Measurements from ENCODE around the gene TBL1X. TPM values are rescaled to one million over a fixed set of nuclear protein-coding genes. Genes with fewer than 3 reads are reported as not detected.

Gene TBL1X
- total RNA-seq, 6 experiments from 2014 or later, result 18.0 to 40.7 (median 20.8) TPM

DNA sequence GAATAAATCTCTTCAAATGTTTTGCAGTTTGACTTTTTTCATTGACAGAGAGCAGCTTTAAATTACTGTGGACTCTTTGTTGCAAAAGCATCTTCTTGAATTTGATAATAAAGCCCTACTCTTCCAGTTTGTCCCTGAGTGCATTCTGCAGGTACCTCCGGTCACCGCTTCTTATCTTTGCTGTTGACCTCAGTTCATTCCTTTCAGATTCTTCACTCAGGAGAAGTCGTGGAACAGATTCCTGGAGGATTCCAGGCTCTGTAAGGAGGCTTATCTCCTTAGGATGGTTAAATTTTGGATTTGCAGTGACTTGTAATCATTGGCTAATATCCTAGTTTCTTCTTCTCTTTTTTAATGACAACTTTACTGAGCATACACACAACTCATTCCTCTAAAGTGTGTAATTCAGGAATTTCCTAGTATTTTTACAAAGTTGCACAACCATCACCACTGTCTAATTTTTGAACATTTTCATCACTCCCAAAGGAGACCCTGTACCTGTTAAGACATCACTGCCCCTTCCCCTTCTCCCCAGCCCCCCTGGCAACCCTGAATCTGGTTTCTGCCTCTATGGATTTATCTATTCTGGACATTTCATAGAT is 22.0 kb downstream of the TBL1X start:
- ATAC-seq (no peak), DNase-seq (no peak)
- no peak for TF ChIP-seq POLR2A (IDR thresholded peaks at IDR 0.05)
- TF ChIP-seq, protein P1, sequence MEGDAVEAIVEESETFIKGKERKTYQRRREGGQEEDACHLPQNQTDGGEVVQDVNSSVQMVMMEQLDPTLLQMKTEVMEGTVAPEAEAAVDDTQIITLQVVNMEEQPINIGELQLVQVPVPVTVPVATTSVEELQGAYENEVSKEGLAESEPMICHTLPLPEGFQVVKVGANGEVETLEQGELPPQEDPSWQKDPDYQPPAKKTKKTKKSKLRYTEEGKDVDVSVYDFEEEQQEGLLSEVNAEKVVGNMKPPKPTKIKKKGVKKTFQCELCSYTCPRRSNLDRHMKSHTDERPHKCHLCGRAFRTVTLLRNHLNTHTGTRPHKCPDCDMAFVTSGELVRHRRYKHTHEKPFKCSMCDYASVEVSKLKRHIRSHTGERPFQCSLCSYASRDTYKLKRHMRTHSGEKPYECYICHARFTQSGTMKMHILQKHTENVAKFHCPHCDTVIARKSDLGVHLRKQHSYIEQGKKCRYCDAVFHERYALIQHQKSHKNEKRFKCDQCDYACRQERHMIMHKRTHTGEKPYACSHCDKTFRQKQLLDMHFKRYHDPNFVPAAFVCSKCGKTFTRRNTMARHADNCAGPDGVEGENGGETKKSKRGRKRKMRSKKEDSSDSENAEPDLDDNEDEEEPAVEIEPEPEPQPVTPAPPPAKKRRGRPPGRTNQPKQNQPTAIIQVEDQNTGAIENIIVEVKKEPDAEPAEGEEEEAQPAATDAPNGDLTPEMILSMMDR (IDR thresholded peaks at IDR 0.05), result no peak
- no peaks in the 10 kb centered on the region for H3K9me3 ChIP-seq
- no peak overlapping the region for H3K4me3 ChIP-seq
- intact Hi-C loops (cut with DNase I), result no loop called here
- peaks cover 0 to under 1% (median 0%) of the 10 kb centered on the region in 4 donors for H3K4me1 ChIP-seq
- 69% methylated on average over 3 of the region's 3 CpGs for WGBS (ENCODE audit: insufficient coverage, low coverage, low lambda C conversion rate, missing lambda C conversion rate)
- H3K27me3 ChIP-seq, result no peaks in the 10 kb centered on the region
- H3K36me3 ChIP-seq, result no peaks in the 10 kb centered on the region
- H3K27ac ChIP-seq, result no peak overlapping the region

DNA sequence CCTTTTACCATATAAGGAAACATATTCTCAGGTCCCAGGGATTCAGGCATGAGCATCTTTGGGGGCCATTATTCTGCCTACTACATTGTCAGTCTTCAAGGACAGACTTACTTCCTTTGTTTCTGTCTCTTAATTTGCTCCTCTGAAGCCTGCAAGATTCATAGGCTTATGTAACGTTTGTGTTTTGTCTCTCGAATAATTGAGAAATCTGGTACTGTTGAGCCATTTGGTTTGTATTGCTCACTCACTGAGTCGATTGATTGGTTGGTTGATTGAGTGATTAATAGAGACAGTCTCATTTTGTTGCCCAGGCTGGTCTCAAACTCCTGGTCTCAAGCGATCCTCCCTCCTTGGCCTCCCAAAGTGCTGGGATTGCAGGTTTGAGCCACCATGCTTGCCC is 23.7 kb downstream of the TBL1X start:
- Histone ChIP-seq H3K27me3 (no peaks in the 10 kb centered on the region), H3K9me3 (no peaks in the 10 kb centered on the region), H3K27ac (no peak overlapping the region), H3K4me3 (no peak overlapping the region), H3K4me1 (no peaks in the 10 kb centered on the region), H3K36me3 (no peaks in the 10 kb centered on the region)
- WGBS (ENCODE audit: insufficient coverage, low coverage, low lambda C conversion rate, missing lambda C conversion rate), result 53% methylated on average over 4 of the region's 4 CpGs
- no peak for ATAC-seq
- no peak for DNase-seq
- TF ChIP-seq, protein P1 (IDR thresholded peaks at IDR 0.05), result no peak
- no peak for TF ChIP-seq POLR2A (IDR thresholded peaks at IDR 0.05)
- intact Hi-C loops (cut with DNase I), result no loop called here

DNA sequence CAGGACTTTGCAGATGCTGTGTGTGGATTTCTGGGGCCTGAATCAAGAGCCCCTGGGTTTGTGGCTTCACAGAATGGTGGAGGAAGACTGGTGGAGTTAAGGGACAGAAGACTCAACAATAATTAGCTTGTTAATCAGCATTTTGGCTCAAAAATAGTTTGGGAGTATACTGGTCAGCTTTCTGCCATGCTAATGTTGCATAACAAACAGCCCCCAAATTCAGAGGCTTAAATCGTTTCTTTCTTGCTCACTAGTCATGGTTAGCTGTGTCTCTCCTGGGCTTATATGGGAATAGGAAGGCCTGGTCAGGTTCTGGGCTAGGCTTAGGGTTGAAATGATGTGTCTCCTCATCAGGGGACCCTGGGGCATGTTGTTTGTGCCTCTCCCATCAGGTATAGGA is 24.4 kb downstream of the TBL1X start:
- H3K4me3 ChIP-seq, result no peak overlapping the region
- no peaks in the 10 kb centered on the region for H3K4me1 ChIP-seq
- H3K27me3 ChIP-seq, result no peaks in the 10 kb centered on the region
- ATAC-seq (no peak), DNase-seq (no peak)
- no peak overlapping the region for H3K27ac ChIP-seq
- no peaks in the 10 kb centered on the region for H3K36me3 ChIP-seq
- WGBS (ENCODE audit: insufficient coverage, low coverage, low lambda C conversion rate, missing lambda C conversion rate), result 0% methylated on average over 1 of the region's 1 CpG
- TF ChIP-seq, protein P1 (IDR thresholded peaks at IDR 0.05), result no peak
- no peak for TF ChIP-seq POLR2A (IDR thresholded peaks at IDR 0.05)
- no peaks in the 10 kb centered on the region for H3K9me3 ChIP-seq
- intact Hi-C loops (cut with DNase I), result no loop called here

DNA sequence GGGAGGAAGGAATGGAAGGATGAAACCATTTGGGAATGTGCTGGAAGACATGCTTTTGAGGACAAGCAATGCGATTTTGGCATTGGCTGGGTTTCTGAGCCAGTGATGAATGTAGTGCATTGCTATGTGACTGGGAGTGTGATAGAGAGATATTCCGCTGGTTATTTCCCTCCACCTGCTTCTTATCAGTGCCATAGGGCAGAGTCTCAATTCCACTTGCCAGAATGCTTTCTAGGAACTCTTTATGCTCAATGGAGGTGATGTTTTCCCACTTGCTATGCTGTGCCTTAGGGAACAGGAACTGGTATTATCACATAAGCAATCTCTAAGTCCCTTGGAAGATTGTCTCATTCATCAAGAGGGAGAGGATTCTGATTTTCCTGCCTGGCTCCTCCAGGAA is 28.0 kb downstream of the TBL1X start:
- no peak for DNase-seq
- Histone ChIP-seq H3K4me1 (no peaks in the 10 kb centered on the region), H3K4me3 (no peak overlapping the region), H3K27me3 (no peaks in the 10 kb centered on the region), H3K9me3 (no peaks in the 10 kb centered on the region), H3K36me3 (no peaks in the 10 kb centered on the region), H3K27ac (no peak overlapping the region)
- intact Hi-C loops (cut with DNase I), result no loop called here
- peak; percentile 34 to 75 (median 58) for ATAC-seq
- 32% methylated on average over 2 of the region's 2 CpGs for WGBS (ENCODE audit: insufficient coverage, low coverage, low lambda C conversion rate, missing lambda C conversion rate)
- TF ChIP-seq, protein P1 (IDR thresholded peaks at IDR 0.05), result no peak
- no peak for TF ChIP-seq POLR2A (IDR thresholded peaks at IDR 0.05)

DNA sequence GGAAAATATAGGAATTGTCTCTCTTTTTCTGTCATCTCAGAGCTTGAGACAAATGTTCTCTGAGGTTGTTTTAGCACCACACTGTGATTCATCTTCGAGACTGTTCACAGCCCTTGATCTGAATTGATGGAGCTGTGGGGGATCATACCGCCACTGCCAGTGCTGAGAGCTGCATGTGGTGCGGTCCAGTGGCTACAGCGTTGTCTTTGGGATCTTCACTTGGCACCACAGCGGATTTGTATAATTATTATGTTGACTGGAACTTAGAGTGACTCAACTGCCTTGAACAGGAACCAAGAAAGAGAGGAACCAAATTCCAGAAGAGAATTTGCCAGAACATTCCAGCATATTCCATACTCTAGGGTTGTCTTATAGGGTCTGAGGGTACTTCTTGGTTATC is 29.1 kb downstream of the TBL1X start:
- no peaks in the 10 kb centered on the region for H3K4me1 ChIP-seq
- WGBS (ENCODE audit: insufficient coverage, low coverage, low lambda C conversion rate, missing lambda C conversion rate), result 86% methylated on average over 5 of the region's 5 CpGs
- H3K27me3 ChIP-seq, result no peaks in the 10 kb centered on the region
- no peak overlapping the region for H3K4me3 ChIP-seq
- DNase-seq, result no peak
- H3K9me3 ChIP-seq, result no peaks in the 10 kb centered on the region
- H3K27ac ChIP-seq, result no peak overlapping the region
- ATAC-seq, result no peak
- TF ChIP-seq POLR2A (IDR thresholded peaks at IDR 0.05), result no peak
- TF ChIP-seq, protein P1 (IDR thresholded peaks at IDR 0.05), result no peak
- no peaks in the 10 kb centered on the region for H3K36me3 ChIP-seq
- intact Hi-C loops (cut with DNase I), result no loop called here
